CD4-positive, alpha-beta T cell treated with Interleukin-4 for 4 hours (primary cell): ENCODE results near the gene TTLL10.
"Not testable (repeated sequence)": the region's sequence is repeated elsewhere in the genome, so short reads cannot be mapped to it uniquely, and the experiment has no call there.

Experiments
- DNase-seq: peaks from one replicate; pipeline ENCODE4 v3.0.0-alpha.2; 2020

TTLL10 gene

DNA sequence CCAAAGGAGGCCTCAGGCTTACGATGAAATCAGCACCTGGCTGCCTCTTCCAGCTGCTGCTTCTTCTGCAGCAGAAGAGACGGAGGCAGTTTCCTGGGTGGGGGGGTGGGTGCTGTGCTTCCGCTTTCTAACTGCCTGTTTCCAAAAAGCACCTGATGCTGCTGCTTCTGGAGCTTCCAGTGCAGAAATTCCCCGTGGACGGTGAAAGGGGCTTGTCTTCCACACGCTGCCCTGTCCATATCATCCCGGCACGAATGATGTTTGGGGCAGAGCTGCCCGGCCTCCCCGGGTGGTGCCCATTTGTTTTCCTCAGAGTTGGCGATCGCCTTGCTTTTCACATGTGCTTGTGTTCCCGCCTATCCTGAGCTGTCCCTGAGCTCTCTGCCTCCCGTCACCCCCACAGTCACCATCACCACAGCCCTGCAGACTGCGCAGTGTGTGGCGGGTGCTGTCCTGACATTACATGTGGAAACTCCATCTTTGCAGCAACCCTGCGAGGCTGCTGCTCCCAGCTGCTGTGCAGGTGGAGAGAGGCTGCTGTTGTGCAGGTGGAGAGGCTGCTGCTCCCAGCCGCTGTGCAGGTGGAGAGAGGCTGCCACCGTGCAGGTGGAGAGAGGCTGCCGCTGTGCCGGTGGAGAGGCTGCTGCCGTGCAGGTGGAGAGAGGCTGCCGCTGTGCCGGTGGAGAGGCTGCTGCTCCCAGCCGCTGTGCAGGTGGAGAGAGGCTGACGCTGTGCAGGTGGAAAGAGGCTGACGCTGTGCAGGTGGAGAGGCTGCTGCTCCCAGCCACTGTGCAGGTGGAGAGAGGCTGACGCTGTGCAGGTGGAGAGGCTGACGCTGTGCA lies 1.8 kb downstream of the TTLL10 start:
- no peak for DNase-seq

DNA sequence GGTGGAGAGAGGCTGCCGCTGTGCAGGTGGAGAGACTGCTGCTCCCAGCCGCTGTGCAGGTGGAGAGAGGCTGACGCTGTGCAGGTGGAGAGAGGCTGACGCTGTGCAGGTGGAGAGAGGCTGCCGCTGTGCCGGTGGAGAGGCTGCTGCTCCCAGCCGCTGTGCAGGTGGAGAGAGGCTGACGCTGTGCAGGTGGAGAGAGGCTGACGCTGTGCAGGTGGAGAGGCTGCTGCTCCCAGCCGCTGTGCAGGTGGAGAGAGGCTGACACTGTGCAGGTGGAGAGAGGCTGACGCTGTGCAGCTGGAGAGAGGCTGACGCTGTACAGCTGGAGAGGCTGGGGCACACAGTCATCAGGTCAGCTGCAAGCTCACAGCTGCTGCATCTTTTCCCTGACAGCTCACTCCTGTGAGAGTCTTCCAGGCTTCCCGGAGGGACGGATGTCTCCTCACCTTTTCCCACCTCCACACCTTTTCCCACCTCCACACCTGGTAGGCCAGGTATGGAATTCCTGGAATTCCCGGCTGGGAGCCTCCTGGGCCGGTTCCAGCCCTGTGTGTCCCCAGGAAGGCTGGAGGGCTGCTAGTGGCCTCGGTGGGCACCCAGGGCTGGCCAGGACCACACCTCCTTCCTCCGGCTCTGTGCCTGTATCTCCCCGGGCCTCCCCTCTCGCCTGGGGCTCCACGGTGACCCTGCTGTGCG lies 2.5 kb downstream of the TTLL10 start:
- DNase-seq, result not testable (repeated sequence)

DNA sequence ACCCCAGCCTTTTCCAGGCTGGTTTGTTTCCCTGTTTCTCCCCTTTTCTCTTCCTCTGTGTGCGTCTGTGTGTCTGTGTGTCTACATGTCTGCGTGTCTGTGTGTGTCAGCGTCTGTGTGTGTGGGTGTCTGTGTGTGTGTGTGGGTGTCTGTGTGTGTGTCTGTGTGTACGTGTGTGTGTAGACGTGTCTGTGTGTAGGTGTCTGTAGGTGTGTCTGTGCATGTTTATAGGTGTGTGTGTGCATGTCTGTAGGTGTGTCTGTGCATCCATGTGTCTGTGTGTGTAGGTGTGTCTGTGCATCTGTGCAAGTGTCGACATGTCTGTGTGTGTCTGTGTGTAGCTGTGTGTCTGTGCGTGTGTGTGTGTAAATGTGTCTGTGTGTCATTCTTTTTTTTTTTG lies 3.3 kb downstream of the TTLL10 start:
- DNase-seq, result no peak

DNA sequence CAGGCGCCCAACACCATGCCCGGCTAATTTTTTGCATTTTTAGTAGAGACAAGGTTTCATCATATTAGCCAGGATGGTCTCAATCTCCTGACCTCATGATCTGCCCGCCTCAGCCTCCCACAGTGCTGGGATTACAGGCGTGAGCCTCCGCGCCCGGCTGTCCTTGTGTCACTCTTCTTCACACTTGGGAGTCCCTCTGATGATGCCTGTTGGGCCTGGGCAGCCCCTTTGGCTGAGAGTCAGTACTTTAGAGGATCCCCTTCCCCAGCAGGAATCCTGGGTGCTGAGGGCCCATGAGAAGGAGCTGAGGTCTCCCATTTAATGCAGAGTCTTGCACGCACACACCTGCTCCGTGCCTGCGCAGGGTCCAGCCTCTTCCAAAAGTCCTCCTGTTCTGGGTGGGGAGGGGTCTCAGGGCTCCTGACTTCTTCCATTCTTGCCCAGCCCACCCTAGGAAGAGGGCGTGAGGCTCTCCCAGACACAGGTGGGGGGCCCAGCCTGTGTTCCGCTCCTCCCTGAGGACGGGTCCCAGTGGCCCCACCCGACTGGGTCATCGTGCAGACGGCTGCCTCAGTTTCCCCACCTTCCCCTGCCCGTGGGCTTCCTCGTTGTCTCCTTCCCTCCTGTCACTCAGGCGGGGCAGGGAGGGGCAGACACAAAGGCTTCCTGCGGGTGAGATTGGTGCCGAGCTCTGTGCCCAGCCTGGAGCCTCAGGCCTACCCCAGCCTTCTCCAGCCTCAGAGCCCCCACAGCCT lies 3.9 kb downstream of the TTLL10 start:
- no peak for DNase-seq

DNA sequence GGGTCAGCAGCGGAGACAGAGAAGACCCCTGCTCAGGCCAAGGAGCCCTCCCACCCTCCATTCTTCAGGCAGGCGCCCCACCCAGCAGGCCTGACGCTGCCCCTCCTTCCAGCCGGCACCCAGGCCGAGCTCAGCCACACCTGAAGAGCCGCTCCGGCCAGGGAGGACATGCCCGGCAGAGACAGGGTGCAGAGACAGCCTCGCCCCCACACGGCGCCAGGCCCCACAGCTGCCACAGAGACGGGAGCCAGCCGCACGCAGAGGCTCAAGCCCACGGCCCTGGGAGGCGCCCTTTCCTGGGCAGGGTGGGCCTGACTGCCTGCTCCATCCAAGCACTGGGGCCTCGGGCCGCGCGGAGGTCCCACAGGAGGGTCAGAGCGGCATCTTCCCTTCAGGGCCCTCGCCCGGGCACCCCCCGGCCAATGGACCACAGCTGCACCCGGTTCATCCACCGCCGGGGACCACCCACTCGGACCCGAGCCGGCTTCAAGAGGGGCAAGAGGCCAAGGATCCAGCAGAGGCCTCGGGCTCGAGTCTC lies 5.2 kb downstream of the TTLL10 start:
- no peak for DNase-seq

DNA sequence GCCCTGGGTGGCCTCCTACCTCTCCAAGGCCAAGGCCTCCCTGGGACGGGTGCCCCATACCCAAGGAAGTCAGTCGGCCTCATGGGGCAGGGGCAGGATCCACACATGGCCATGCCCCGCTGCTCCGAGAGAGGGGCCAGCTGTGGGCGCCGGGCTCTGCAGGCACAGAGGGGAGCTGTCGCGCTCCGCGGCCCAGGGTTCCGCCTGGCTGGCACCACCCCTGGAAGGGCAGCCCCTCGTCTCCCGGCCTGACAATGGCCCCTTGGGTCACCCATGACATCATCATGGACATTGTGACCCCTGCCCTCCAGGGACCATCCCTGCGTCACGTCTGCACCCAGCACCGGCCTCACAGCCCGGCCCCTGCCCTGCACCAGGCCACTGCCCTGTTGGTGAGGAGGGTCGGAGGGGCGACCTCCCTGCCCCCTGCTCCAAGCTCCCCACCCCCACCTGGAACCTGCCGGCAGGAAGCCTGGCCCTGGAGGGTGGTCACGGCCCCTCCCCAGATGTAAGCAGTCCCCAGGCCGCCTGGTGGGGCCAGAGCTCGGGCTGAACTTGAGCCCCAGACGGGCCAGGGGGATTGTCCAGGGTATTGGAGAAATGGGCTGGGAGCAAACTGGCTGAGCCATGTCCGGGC lies 5.8 kb downstream of the TTLL10 start:
- no peak for DNase-seq

DNA sequence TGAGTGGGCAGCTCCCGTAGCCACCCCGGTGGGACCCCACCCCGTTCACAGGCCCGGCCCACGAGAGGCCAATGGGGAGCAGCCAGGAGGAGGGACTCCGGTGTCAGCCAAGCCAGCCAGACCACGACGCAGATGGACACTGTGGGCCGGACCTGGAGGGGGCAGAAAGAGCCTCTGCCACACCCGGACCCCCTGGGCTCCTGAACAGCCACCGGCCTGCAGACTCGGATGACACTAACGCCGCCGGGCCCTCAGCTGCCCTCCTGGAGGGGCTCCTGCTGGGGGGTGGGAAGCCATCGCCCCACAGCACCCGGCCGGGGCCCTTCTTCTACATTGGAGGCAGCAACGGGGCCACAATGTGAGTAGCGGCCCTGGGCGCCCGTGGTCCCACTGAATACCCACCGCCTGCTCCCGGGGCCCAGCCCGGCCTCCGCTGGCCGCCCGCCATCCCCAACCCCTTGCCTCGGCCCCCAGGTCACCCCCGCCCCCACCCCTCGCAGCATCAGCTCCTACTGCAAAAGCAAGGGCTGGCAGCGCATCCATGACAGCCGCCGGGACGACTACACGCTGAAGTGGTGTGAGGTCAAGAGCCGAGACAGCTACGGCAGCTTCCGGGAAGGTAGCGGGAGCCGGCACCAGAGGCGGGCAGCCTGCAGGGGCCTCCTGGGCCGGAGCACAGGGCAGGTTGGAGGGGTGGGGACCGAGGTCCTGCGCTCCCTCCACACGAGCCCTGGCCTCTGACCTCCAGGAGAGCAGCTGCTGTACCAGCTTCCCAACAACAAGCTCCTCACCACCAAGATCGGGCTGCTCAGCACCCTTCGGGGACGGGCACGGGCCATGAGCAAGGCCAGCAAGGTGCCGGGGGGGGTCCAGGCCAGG lies 6.5 kb downstream of the TTLL10 start:
- DNase-seq, result no peak

DNA sequence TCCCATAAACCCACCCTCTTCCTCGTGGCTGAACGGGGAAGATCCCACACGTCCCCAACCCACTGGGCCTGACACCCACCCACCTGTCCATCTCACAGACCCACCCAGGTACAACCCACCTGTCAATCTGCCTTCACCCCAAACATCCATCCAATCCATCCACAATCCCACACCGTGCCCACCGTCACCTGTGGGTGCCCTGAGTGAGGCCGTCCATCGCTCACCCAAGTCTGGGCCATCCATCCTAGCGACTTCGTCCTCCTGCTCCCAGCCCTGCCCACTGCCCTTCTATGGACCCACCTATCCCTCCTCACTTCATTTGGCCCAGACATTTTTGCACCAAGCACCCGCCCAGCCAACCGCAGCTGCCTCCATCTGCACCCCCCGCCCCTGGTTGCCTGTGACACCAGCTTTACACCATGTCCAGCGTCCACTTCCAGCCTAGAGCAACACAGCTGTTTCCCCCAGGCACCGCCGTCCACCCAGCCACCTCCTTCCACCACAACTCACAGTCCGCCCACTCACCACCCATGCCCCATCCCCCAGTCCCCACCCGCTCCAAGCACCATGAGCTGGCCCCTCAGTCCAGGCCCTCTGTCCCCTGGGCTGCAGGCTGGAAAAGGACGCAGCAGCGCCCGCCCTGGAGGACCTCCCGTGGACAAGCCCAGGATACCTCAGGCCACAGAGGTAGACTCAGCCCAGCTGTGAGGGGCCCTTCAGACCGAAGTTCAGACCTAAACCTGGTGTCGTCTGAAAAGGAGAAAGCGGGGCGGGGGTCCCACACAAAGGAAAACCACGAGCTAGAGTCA lies 7.7 kb downstream of the TTLL10 start:
- DNase-seq, result no peak

DNA sequence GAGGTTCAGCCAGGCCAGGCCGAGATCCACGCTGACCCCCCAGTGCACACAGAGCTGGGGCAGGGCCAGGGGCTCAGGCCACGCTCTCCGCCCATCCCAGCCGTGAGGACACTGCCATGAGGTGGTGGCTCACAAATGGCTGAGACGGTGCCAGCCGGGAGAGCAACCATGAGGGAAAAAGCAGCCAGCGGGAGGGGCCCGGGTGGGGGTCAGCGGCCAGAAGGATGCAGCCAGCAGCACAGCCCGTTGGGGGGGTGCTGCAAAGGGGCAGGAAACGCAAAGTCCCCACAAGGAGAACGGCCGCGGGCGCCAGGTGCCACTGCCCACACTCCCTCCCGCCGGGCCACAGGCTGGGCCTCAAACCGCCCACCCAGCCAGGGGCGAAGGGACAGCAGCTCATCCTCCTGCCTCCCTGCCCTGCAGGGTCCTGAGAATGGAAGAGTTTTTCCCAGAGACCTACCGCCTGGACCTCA lies 8.3 kb downstream of the TTLL10 start:
- DNase-seq, result no peak

DNA sequence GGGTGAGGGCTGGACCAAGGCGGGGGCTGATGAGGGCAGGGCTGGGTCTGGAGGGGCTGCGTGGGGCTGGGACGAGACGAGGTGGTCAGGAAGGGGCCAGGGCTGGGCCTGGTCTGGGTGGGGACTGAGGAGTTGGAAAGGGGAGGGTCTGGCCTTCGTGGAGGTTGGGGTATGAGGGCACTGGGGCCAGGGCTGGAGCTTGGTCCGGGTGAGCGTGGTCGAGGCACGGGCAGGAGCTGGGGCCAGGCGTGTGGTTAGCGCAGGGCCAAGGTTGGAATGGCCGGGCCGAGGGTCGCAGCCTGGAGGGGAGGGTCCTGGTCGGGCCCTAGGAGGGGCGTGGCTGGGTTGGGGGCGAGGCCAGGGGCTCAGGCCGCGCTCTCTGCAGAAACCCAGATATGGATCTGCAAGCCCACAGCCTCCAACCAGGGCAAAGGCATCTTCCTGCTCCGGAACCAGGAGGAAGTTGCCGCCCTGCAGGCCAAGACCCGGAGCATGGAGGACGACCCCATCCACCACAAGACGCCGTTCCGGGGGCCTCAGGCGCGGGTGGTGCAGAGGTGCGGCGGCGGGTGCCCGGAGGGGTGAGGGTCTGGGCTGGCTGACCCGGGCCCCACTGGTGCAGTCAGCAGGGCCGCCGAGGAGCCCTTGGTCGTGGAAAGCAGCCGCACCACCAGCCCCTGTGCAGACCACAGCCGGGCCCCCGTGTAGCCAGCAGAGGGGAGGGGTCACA lies 9.0 kb downstream of the TTLL10 start:
- DNase-seq, result no peak

DNA sequence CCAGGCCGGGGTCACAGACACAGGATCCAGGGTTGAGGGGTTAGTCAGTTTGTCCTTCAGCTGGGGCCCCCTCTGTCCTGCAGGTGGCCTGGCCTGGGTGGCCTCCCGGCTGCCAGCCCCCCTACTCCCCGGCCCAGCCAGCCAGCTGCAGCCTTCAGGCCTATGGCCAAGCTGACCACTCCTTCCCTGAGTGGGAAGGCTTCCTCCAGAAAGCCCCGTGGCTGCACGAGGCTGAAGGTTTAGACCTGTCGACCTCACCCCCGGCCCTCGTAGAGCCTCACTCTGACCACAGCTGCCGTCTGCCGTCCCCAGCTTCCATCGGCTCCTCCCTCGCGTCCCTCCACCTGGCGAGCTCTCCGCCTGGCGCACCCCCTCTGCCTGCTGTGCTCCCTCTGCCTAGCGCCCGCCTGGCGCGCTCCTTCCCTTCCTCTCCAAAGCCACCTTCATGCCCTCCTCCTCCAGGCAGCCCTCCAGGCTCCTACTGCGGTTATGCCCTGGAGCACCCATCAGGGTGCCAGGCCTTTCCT lies 9.6 kb downstream of the TTLL10 start:
- DNase-seq, result no peak

DNA sequence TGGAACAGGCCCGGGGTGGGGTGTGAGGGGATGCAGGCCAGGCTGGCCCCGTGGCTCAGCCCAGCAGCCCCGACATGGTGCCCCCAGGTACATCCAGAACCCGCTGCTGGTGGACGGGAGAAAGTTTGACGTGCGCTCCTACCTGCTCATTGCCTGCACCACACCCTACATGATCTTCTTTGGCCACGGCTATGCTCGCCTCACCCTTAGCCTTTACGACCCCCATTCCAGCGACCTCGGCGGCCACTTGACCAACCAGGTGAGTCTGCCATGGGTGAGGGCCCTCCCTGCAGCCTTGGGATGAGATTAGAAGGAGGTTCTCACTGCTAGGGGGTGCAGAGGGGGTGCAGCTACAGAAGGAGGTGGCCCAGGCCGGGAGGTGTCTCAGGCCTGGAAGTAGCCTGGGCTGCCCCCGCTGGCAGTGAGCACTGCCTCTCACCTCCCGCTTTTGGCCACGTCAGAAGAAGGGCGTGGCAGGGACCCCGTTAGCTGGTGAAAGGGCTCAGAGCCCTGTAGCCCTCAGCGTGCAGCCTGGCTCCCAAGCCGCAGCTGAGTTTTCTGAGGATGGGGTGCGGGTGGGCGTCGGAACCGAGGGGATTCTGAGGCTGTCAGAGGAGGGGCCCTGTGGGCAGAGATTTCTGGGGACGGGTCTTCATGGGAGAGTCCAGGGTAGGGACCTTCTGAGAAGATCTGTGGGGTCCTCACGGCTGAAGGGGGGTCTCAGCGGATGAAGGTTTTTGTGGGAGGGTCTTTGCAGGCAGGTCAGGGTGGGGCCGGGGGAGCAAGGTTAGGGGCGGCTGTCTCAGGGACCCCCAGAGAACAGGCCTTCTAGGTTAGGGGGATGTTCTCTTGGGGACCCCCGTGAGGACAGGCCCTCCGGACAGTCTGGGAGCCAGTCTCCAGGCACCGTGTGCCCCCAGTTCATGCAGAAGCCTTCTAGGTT lies 10.4 kb downstream of the TTLL10 start:
- no peak for DNase-seq

DNA sequence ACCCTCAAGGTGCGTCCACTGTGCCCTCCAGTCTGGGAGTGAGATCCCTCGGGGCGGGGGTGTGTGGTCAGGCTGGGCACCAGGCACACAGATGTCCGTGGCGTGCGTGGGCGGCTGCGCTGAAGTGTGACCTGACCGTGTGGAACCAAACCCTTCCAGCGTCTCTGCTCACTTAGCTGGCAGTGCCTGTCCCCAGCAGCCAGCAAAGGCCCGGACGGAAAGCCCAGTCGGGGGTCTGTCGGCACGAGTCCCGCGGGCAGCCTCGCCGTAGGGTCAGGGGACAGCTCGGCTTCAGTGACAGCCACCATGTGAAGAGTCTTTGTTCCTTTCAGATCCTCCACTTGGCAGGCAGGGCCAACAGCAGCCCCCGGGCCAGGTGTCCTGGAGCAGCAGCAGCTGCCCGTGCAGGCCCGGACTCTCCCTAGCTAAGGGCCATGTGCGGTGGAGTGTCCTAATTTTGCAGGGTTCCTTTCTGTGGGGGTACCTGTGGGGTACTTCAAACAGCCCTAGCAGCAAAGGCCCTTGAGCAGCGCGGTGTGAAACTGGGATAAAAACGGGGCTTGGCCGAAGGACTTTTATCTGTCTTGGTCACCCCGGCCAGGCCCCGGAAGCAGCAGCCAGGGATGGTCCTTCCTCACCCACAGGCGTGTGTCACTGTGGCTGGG lies 11.6 kb downstream of the TTLL10 start:
- no peak for DNase-seq

DNA sequence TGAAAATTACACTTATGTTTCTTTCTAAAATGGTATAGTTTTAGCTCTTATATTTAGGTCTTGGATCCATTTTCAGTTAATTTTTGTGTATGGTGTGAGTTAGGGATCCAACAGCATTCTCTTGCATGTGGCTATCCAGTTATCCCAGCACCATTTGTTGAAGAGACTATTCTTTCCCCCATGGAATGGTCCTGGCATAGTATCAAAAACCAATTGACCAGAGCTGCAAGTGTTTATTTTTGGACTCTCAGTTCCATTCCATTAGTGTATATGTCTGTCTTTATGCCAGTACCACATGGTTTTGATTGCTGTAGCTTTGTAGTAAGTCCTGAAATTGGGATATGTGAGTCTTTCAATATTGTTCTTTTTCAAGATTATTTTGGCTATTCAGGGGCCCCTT lies 14.3 kb downstream of the TTLL10 start:
- DNase-seq, result no peak

DNA sequence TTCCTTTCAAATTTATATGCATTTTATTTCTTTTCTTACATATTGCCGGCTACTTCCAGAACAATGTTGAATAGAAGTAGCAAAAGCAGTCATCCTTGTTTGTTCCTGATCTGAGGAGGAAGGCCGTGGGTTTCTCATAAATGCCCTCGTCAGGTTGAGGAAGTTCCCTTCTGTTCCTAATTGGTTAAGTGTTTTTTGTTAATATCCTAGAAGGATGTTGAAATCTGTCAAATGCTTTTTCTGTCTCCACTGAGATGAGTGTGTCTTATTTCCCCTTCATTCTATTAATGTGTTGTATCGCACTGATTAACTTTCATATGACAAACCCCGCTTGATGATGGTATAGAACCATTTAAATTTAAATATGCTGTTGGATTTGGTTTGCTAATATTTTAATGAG lies 15.4 kb downstream of the TTLL10 start:
- no peak for DNase-seq

DNA sequence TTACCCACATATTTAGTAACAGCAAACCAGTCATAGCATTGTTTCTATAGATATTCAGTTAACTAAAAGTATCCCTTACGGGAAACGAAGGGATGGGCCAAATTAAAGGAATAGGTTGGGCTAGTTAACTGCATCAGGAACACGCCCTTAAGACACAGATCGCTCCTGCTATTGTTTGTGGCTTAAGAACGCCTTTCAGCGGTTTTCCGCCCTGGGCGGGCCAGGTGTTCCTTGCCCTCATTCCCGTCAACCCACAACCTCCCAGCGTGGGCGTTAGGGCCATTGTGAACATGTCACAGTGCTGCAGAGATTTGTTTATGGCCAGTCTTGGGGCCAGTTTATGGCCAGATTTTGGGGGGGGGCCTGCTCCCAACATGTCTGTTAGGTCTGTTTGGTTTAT lies 18.1 kb downstream of the TTLL10 start:
- DNase-seq, result no peak

DNA sequence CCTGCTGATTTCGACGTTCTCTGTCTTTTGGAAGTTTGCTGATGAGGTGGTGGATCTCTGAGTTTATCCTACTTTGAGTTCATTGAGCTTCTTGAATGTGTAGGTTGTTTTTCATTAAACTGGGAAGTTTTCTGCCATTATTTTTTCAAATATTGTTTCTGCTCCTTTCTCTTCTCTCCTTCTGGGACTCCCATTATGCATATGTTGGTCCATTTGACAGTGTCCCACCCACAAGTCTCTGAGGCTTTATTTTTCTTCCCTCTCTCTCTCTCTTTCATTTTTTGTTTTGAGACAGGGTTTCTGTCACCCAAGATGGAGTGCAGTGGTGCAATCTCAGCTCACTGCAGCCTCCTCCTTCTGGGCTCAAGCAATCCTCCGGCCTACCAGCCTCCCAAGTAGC lies 21.0 kb downstream of the TTLL10 start:
- no peak for DNase-seq

DNA sequence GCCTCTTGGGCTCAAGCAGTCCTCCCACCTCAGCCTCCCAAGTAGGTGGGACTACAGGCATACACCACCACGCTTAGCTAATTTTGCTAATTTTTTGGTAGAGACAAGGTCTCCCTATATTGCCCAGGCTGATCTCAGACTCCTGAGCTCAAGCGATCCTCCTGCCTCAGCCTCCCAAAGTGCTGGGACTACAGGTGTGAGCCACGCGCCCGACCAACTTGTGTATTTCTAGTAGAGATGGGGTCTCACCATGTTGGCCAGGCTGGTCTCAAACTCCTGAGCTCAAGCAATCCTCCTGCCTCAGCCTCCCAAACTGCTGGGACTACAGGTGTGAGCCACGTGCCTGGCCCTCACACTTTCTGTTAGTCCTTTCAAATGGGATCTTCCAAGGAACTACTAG lies 22.0 kb downstream of the TTLL10 start:
- not testable (repeated sequence) for DNase-seq
